ENCODE results near the gene CD300LD.

CD300LD gene

GRCh38 chr17:74536890-74537289 is 55.2 kb downstream of the CD300LD start:
- no peak overlapping the region for H3K27ac ChIP-seq
- no peak for TF ChIP-seq CTCF (conservative IDR thresholded peaks at IDR 0.05)

- TF ChIP-seq CTCF (conservative IDR thresholded peaks at IDR 0.05): no peak
- H3K27ac ChIP-seq: no peak overlapping the region
Measured at GRCh38 chr17:74532115-74532514, 60.0 kb downstream of the CD300LD start.

GRCh38 chr17:74531231-74531761 is 60.8 kb downstream of the CD300LD start, which contains the start of gene CD300LB:
Gene CD300LB, minus strand, starts transcription at chr17:74531475. Its CDS starts 125 bp downstream, at chr17:74531350.
- no peak for TF ChIP-seq CTCF (conservative IDR thresholded peaks at IDR 0.05)
- H3K27ac ChIP-seq: no peak within 1 kb of the TSS

- no peak for TF ChIP-seq CTCF (conservative IDR thresholded peaks at IDR 0.05)
- H3K27ac ChIP-seq: no peak overlapping the region
Measured at GRCh38 chr17:74530831-74531150, 61.3 kb downstream of the CD300LD start.
